Endothelial cell of umbilical vein (primary cell): ENCODE measurements around the gene NLRP6. TPM values are rescaled to one million over a fixed set of nuclear protein-coding genes. Genes with fewer than 3 reads are reported as not detected.

Experiments used
- BruUV-seq: library from RNA; stranded (reverse); fragments of 400-500 nt; replicated peaks from 2 replicates; lab custom pipeline; 2021; lab: Mats Ljungman, UMichigan
- CTCF ChIA-PET: fragments of 300-600, 350-600 bp; sonication (Branson Sonifier 250); formaldehyde crosslinking; loops from one replicate; lab custom pipeline; 2021; ENCODE audit warnings: antibody characterized with exemption, inconsistent platforms; lab: Charles Lee
- POLR2A ChIA-PET: fragments of 300-600, 350-600 bp; sonication (Branson Sonifier 250); formaldehyde crosslinking; loops from one replicate; lab custom pipeline; 2021; ENCODE audit warnings: antibody characterized with exemption, inconsistent platforms; lab: Charles Lee
- DNase-seq: peaks from one replicate; pipeline ENCODE4 v3.0.0-alpha.2; 2011; ENCODE audit warnings: low read depth, low spot score
- FAIRE-seq: peaks from 2 replicates; lab custom pipeline; 2011; peaks lifted over from hg19 to GRCh38; lab: Jason Lieb, UNC
- H2AFZ ChIP-seq: 2 replicates; pipeline ENCODE4 v1.6.0; 2012; ENCODE audit warnings: low read depth, low read length, control low read depth, inconsistent platforms
- H3K27ac ChIP-seq: 2 replicates; pipeline ENCODE4 v1.5.1; 2011; ENCODE audit warnings: low read depth, mild to moderate bottlenecking, control low read depth, low read length, moderate library complexity; ENCODE audit not compliant: insufficient read depth
- H3K27me3 ChIP-seq, 2 experiments: 2 replicates each; pipeline versions ENCODE4 v1.6.0 to v1.6.1; 2011; ENCODE audit warnings: low read length in 2 of 2, mixed read lengths in 1 of 2; ENCODE audit not compliant: control insufficient read depth in 2 of 2, insufficient read depth in 2 of 2
- H3K36me3 ChIP-seq, 2 experiments: 2 replicates in 1 of 2; 3 replicates in 1 of 2; pipeline ENCODE4 v1.5.1; 2011; ENCODE audit warnings: low read length in 2 of 2, mild to moderate bottlenecking in 1 of 2, moderate library complexity in 1 of 2; ENCODE audit not compliant: control insufficient read depth in 2 of 2, insufficient read depth in 2 of 2; ENCODE audit errors: extremely low read depth in 1 of 2
- H3K4me1 ChIP-seq: 3 replicates; pipeline ENCODE4 v1.5.1; 2011; ENCODE audit warnings: mild to moderate bottlenecking, low read length; ENCODE audit not compliant: control insufficient read depth, insufficient read depth; ENCODE audit errors: extremely low read depth
- H3K4me2 ChIP-seq: 2 replicates; pipeline ENCODE4 v1.6.1; 2011; ENCODE audit warnings: low read length, control low read depth, mixed read lengths; ENCODE audit not compliant: insufficient read depth
- H3K4me3 ChIP-seq, 3 experiments: fragments of 200-600 bp in 1 of 3; sonication (generic), shearing (Covaris generic) in 1 of 3; replicated peaks in 1 of 3; 2 replicates each; pipeline ENCODE4 v1.5.1; 2011 to 2016; ENCODE audit warnings: control low read depth in 3 of 3, low read length in 3 of 3, mild to moderate bottlenecking in 2 of 3, inconsistent platforms in 1 of 3, low read depth in 1 of 3, moderate library complexity in 1 of 3; ENCODE audit not compliant: insufficient read depth in 1 of 3
- H3K79me2 ChIP-seq: 2 replicates; pipeline ENCODE4 v1.6.0; 2012; ENCODE audit warnings: low read length, inconsistent platforms; ENCODE audit not compliant: control insufficient read depth, insufficient read depth
- H3K9ac ChIP-seq: replicated peaks from 2 replicates; pipeline ENCODE3; 2011; ENCODE audit warnings: low read length, control low read depth; ENCODE audit not compliant: insufficient read depth; ENCODE audit errors: extremely low read depth
- H3K9me1 ChIP-seq: replicated peaks from 3 replicates; pipeline ENCODE4 v1.6.0; 2011; ENCODE audit warnings: mild to moderate bottlenecking, low read length; ENCODE audit not compliant: control insufficient read depth, insufficient read depth; ENCODE audit errors: extremely low read depth
- H3K9me3 ChIP-seq: replicated peaks from 2 replicates; pipeline ENCODE4 v1.5.1; 2012; ENCODE audit warnings: low read length, inconsistent platforms; ENCODE audit not compliant: control insufficient read depth, insufficient read depth
- H4K20me1 ChIP-seq: replicated peaks from 2 replicates; pipeline ENCODE3; 2011; ENCODE audit warnings: mild to moderate bottlenecking, low read length; ENCODE audit not compliant: control insufficient read depth, insufficient read depth; ENCODE audit errors: extremely low read depth
- CTCF ChIP-seq, 2 donors: IDR thresholded peaks; 1 replicate in 1 of 2; 2 replicates in 1 of 2; pipeline ENCODE4 v1.5.1; 2011; ENCODE audit warnings: low read length in 2 of 2, mild to moderate bottlenecking in 2 of 2, moderate library complexity in 2 of 2, control low read depth in 1 of 2, inconsistent platforms in 1 of 2, low read depth in 1 of 2; ENCODE audit not compliant: insufficient read depth in 1 of 2; ENCODE audit errors: extremely low read depth in 1 of 2
- EZH2 ChIP-seq: IDR thresholded peaks from 2 replicates; pipeline ENCODE4 v1.6.1; 2012; ENCODE audit warnings: borderline replicate concordance, low read depth, mild to moderate bottlenecking, moderate library complexity, low read length, inconsistent platforms; ENCODE audit not compliant: severe bottlenecking
- FOS ChIP-seq: IDR thresholded peaks from 2 replicates; pipeline ENCODE4 v1.6.1; 2011; ENCODE audit warnings: mild to moderate bottlenecking, low read length, moderate library complexity, borderline replicate concordance; ENCODE audit not compliant: insufficient read depth
- GATA2 ChIP-seq: IDR thresholded peaks from 2 replicates; pipeline ENCODE4 v1.7.0; 2011; ENCODE audit warnings: low read depth, mild to moderate bottlenecking, moderate library complexity, mixed read lengths, low read length; ENCODE audit not compliant: insufficient read length, insufficient read depth
- JUN ChIP-seq: IDR thresholded peaks from 2 replicates; pipeline ENCODE4 v1.6.1; 2011; ENCODE audit warnings: borderline replicate concordance, low read depth; ENCODE audit not compliant: insufficient read length, insufficient read depth
- MYC ChIP-seq: IDR thresholded peaks from one replicate; pipeline ENCODE4 v1.6.1; 2011; ENCODE audit warnings: mild to moderate bottlenecking, low read depth, low read length
- POLR2A ChIP-seq: IDR thresholded peaks from 2 replicates; pipeline ENCODE4 v1.6.1; 2012; ENCODE audit warnings: low read depth, mild to moderate bottlenecking, control low read depth, low read length
- POLR2AphosphoS5 ChIP-seq: IDR thresholded peaks from 2 replicates; pipeline ENCODE4 v1.6.1; 2012; ENCODE audit warnings: low read depth, mild to moderate bottlenecking, control low read depth, low read length, moderate library complexity; ENCODE audit not compliant: insufficient read depth
- dilution Hi-C: fragments of 300-500 bp; cut with MboI; formaldehyde crosslinking; loops from one replicate; pipeline ENCODE4 v1.15.0; 2019; ENCODE audit warnings: low sequenced_read_pairs; ENCODE audit not compliant: extremely low pct_ligation_motif_present
- intact Hi-C: fragments of 100-400 bp; cut with micrococcal nuclease; formaldehyde crosslinking; loops from one replicate; pipeline ENCODE4 v1.10.0; 2022
- polyA plus RNA-seq, 4 experiments: library from polyadenylated mRNA; depleted of rRNA in 3 of 4; stranded (reverse) in 3 of 4; unstranded in 1 of 4; fragments of >200 nt; gene quantifications; 2 replicates each; pipeline versions ENCODE4 v1.2.1 to v1.2.3, GENCODE V29; 2011 to 2012; ENCODE audit warnings: missing spikeins in 1 of 4
- total RNA-seq: library from RNA; stranded (reverse); gene quantifications from 2 replicates; pipeline ENCODE4 v1.2.3, GENCODE V29; 2021
- TF ChIP-seq, protein P1 (sequence below): IDR thresholded peaks from 2 replicates; pipeline ENCODE4 v1.6.1; 2011; ENCODE audit not compliant: insufficient read depth, insufficient read length

Gene NLRP6
- total and polyA plus RNA-seq, 2 donors (not counting 3 experiments of a cell fraction or from before 2014, with no cell fraction given): not detected

- Histone ChIP-seq H3K36me3 (no peaks in the 10 kb centered on the region), H3K9me3 (no peaks in the 10 kb centered on the region), H3K9me1 (no peaks in the 10 kb centered on the region), H3K4me3 (no peak overlapping the region), H3K27ac (no peak overlapping the region), H4K20me1 (no peaks in the 10 kb centered on the region), H3K4me2 (no peak overlapping the region), H2AFZ (no peak overlapping the region), H3K27me3 (peaks cover 19 to 28% of the 10 kb centered on the region in 2 experiments), H3K79me2 (peaks cover 7% of the 10 kb centered on the region), H3K4me1 (peaks cover 7% of the 10 kb centered on the region), H3K9ac (no peak overlapping the region)
- DNase-seq: no peak
- intact Hi-C loops (no loop called here), dilution Hi-C loops (no loop called here)
- POLR2A ChIA-PET: no interaction called here
- TF ChIP-seq, protein P1, sequence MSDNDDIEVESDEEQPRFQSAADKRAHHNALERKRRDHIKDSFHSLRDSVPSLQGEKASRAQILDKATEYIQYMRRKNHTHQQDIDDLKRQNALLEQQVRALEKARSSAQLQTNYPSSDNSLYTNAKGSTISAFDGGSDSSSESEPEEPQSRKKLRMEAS: no peak
- TF ChIP-seq POLR2AphosphoS5 (no peak), POLR2A (no peak), CTCF (IDR thresholded peaks at IDR 0.05; ENCODE audit: extremely low read depth in 1 of 2, insufficient read depth in 1 of 2, low read depth in 1 of 2, low read length in 2 of 2) (no peak), GATA2 (no peak), MYC (no peak), FOS (no peak), JUN (no peak), EZH2 (no peak)
- CTCF ChIA-PET: interaction anchor here (1.2 kb wide), 1 partner anchor 65 kb away, joined by 5 read pairs; no protein-coding TSS in a partner anchor
- BruUV-seq: no TSS peak
- no peak for FAIRE-seq
Measured at GRCh38 chr11:315051-315481, 36.9 kb downstream of the NLRP6 start.
